Measurements from ENCODE around the gene LIPN.
A peak's percentile ranks its signal among the peaks of the same experiment; 100 is the strongest.

Gene LIPN

GRCh38 chr10:88788924-88789323, 29.1 kb downstream of the LIPN start:
- no peak for DNase-seq (ENCODE audit: low read depth)
- H3K4me3 ChIP-seq (ENCODE audit: control insufficient read depth, low read depth, low read length): no peak overlapping the region
- no peak for TF ChIP-seq CTCF (conservative IDR thresholded peaks at IDR 0.05; ENCODE audit: control insufficient read depth, insufficient read depth, low read depth, low read length)

GRCh38 chr10:88791924-88792323, 32.1 kb downstream of the LIPN start:
- H3K4me3 ChIP-seq (ENCODE audit: control insufficient read depth, low read depth, low read length): no peak overlapping the region
- peak; percentile 22 for DNase-seq (ENCODE audit: low read depth)
- TF ChIP-seq CTCF (conservative IDR thresholded peaks at IDR 0.05; ENCODE audit: control insufficient read depth, insufficient read depth, low read depth, low read length): peak; percentile 57

GRCh38 chr10:88792661-88793060, 32.8 kb downstream of the LIPN start:
- peak; percentile 75 for DNase-seq (ENCODE audit: low read depth)
- H3K4me3 ChIP-seq (ENCODE audit: control insufficient read depth, low read depth, low read length): no peak overlapping the region
- no peak for TF ChIP-seq CTCF (conservative IDR thresholded peaks at IDR 0.05; ENCODE audit: control insufficient read depth, insufficient read depth, low read depth, low read length)

GRCh38 chr10:88793712-88794299, 34.0 kb downstream of the LIPN start:
- DNase-seq (ENCODE audit: low read depth): peak; percentile 75
- no peak overlapping the region for H3K4me3 ChIP-seq (ENCODE audit: control insufficient read depth, low read depth, low read length)
- no peak for TF ChIP-seq CTCF (conservative IDR thresholded peaks at IDR 0.05; ENCODE audit: control insufficient read depth, insufficient read depth, low read depth, low read length)

- no peak for TF ChIP-seq CTCF (conservative IDR thresholded peaks at IDR 0.05; ENCODE audit: control insufficient read depth, insufficient read depth, low read depth, low read length)
- no peak overlapping the region for H3K4me3 ChIP-seq (ENCODE audit: control insufficient read depth, low read depth, low read length)
- DNase-seq (ENCODE audit: low read depth): peak; percentile 60
These were observed 34.9 kb downstream of the LIPN start for GRCh38 chr10:88794731-88795130.

- TF ChIP-seq CTCF (conservative IDR thresholded peaks at IDR 0.05; ENCODE audit: control insufficient read depth, insufficient read depth, low read depth, low read length): no peak
- H3K4me3 ChIP-seq (ENCODE audit: control insufficient read depth, low read depth, low read length): no peak overlapping the region
- peak; percentile 54 for DNase-seq (ENCODE audit: low read depth)
These were observed 40.6 kb downstream of the LIPN start for GRCh38 chr10:88800152-88801125.

Data from fibroblast of mammary gland (primary cell).